Aorta (tissue), 5 donors: ENCODE measurements around the gene ZNRF3. TPM values are rescaled to one million over a fixed set of nuclear protein-coding genes. Genes with fewer than 3 reads are reported as not detected.

Experiments used
- ATAC-seq: fragments of 200-7000 bp; cut with Tn5 transposase; one replicate; pipeline ENCODE4 v1.9.1; 2022; ENCODE audit warnings: moderate library complexity; ENCODE audit not compliant: low FRiP score
- DNase-seq, 2 donors: peaks; one replicate each; pipeline ENCODE4 v3.0.0-alpha.2; 2020
- H3K27ac ChIP-seq, 2 donors: one replicate each; pipeline ENCODE4 v1.5.1; 2013; ENCODE audit warnings: low read length in 2 of 2, mild to moderate bottlenecking in 2 of 2, moderate library complexity in 2 of 2, control low read depth in 1 of 2, inconsistent platforms in 1 of 2, low read depth in 1 of 2
- H3K27me3 ChIP-seq, 2 donors: one replicate each; pipeline ENCODE4 v1.6.1; 2013; ENCODE audit warnings: control low read depth in 1 of 2, low read length in 1 of 2, mild to moderate bottlenecking in 1 of 2, moderate library complexity in 1 of 2; ENCODE audit not compliant: insufficient read depth in 2 of 2, control insufficient read depth in 1 of 2
- H3K36me3 ChIP-seq, 2 donors: one replicate each; pipeline ENCODE4 v1.6.1; 2013; ENCODE audit warnings: control low read depth in 1 of 2, low read length in 1 of 2, mild to moderate bottlenecking in 1 of 2; ENCODE audit not compliant: insufficient read depth in 2 of 2, control insufficient read depth in 1 of 2
- H3K4me1 ChIP-seq, 2 donors: one replicate each; pipeline ENCODE4 v1.6.1; 2013; ENCODE audit warnings: low read length in 2 of 2, control low read depth in 1 of 2, mild to moderate bottlenecking in 1 of 2, moderate library complexity in 1 of 2; ENCODE audit not compliant: insufficient read depth in 2 of 2, control insufficient read depth in 1 of 2
- H3K4me3 ChIP-seq, 2 donors: one replicate each; pipeline ENCODE4 v1.5.1; 2013; ENCODE audit warnings: low read length in 2 of 2, control low read depth in 1 of 2, mild to moderate bottlenecking in 1 of 2
- H3K9me3 ChIP-seq: one replicate; pipeline ENCODE4 v1.6.1; 2013; ENCODE audit warnings: mild to moderate bottlenecking, low read length; ENCODE audit not compliant: control insufficient read depth
- WGBS, 2 donors: extraction: QIAGEN DNeasy Blood & Tissue Kit; methylation state at CpG; one replicate each; pipeline ENCODE4 v1.1.7; 2013; 5-methylcytosine and 5-hydroxymethylcytosine counted together
- intact Hi-C, 2 donors: fragments of 100-400 bp; cut with DNase I; formaldehyde crosslinking; loops; one replicate each; pipeline versions ENCODE4 v1.14.2 to v1.15.0; 2022
- polyA plus RNA-seq, 2 donors: library from polyadenylated mRNA; stranded (reverse); fragments of 200-250 nt; gene quantifications; one replicate each; pipeline ENCODE4 v1.2.3, GENCODE V29; 2013
- total RNA-seq, 2 donors: library from RNA; stranded (reverse); fragmentation: NEBNext Ultra II Directional; extraction: Animal tissue kit (Norgen Biotek cat#: 25700); gene quantifications; one replicate each; pipeline ENCODE4 v1.2.1, GENCODE V29; 2021
- donor health status: healthy with polysubstance abuse.
- donor health status: Bipolar disorder and iron deficiency.
- donor health status: DM: no; HTN: no; CAD: no.
- donor health status: DM: no; HTN: no; CAD: no.
- donor health status: DM: yes; HTN: yes; CAD: no.

The ZNRF3 gene
- total and polyA plus RNA-seq, 4 donors = 1.4 to 11.8 (median 5.0) TPM

GRCh38 chr22:29022101-29022817 is 138.9 kb downstream of the ZNRF3 start:
- Histone ChIP-seq H3K4me3 (no peak overlapping the region), H3K9me3 (no peaks in the 10 kb centered on the region), H3K27me3 (no peaks in the 10 kb centered on the region), H3K27ac (no peak overlapping the region), H3K36me3 (peaks cover 0 to 2% of the 10 kb centered on the region in 2 donors), H3K4me1 (no peaks in the 10 kb centered on the region)
- WGBS, 2 donors = 82 to 89% methylated on average over 6 of the region's 6 CpGs
- DNase-seq (no peak), ATAC-seq (no peak)
- intact Hi-C loops = no loop called here

GRCh38 chr22:29023172-29023796 is 139.9 kb downstream of the ZNRF3 start:
- no peaks in the 10 kb centered on the region for H3K27me3 ChIP-seq
- no peak for ATAC-seq
- H3K9me3 ChIP-seq = no peaks in the 10 kb centered on the region
- DNase-seq = no peak
- no peaks in the 10 kb centered on the region for H3K4me1 ChIP-seq
- 68 to 71% methylated on average over 3 of the region's 3 CpGs for WGBS, 2 donors
- intact Hi-C loops = no loop called here
- no peak overlapping the region for H3K27ac ChIP-seq
- peaks cover 0 to 2% of the 10 kb centered on the region in 2 donors for H3K36me3 ChIP-seq
- no peak overlapping the region for H3K4me3 ChIP-seq

- intact Hi-C loops = no loop called here
- H3K4me3 ChIP-seq = no peak overlapping the region
- ATAC-seq (no peak), DNase-seq (no peak)
- no peaks in the 10 kb centered on the region for H3K4me1 ChIP-seq
- H3K27me3 ChIP-seq = no peaks in the 10 kb centered on the region
- WGBS, 2 donors = 97 to 100% methylated on average over 3 of the region's 3 CpGs
- H3K36me3 ChIP-seq = no peaks in the 10 kb centered on the region
- H3K27ac ChIP-seq = no peak overlapping the region
- H3K9me3 ChIP-seq = no peaks in the 10 kb centered on the region
These were observed 143.2 kb downstream of the ZNRF3 start for GRCh38 chr22:29026579-29026978.

GRCh38 chr22:29028468-29028867 is 145.1 kb downstream of the ZNRF3 start:
- no peaks in the 10 kb centered on the region for H3K36me3 ChIP-seq
- H3K27ac ChIP-seq = no peak overlapping the region
- DNase-seq (no peak), ATAC-seq (no peak)
- peaks cover 0 to 4% of the 10 kb centered on the region in 2 donors for H3K4me1 ChIP-seq
- H3K4me3 ChIP-seq = no peak overlapping the region
- 89 to 92% methylated on average over 4 of the region's 4 CpGs for whole genome bisulfite sequencing, 2 donors
- no peaks in the 10 kb centered on the region for H3K9me3 ChIP-seq
- H3K27me3 ChIP-seq = no peaks in the 10 kb centered on the region
- intact Hi-C loops = no loop called here

GRCh38 chr22:29029202-29030000 is 146.0 kb downstream of the ZNRF3 start:
- ATAC-seq = no peak
- Histone ChIP-seq H3K4me3 (no peak overlapping the region), H3K36me3 (no peaks in the 10 kb centered on the region), H3K4me1 (peaks cover 0 to 4% of the 10 kb centered on the region in 2 donors), H3K9me3 (no peaks in the 10 kb centered on the region), H3K27ac (no peak overlapping the region), H3K27me3 (no peaks in the 10 kb centered on the region)
- intact Hi-C loops = no loop called here
- WGBS, 2 donors = 93% methylated on average over 9 of the region's 9 CpGs
- DNase-seq = no peak

GRCh38 chr22:29030016-29030617 is 146.7 kb downstream of the ZNRF3 start:
- peaks cover 0 to 4% of the 10 kb centered on the region in 2 donors for H3K4me1 ChIP-seq
- 59 to 63% methylated on average over 20 of the region's 20 CpGs for WGBS, 2 donors
- no peak overlapping the region for H3K4me3 ChIP-seq
- no peaks in the 10 kb centered on the region for H3K9me3 ChIP-seq
- H3K27ac ChIP-seq = peak overlapping the region; percentile 18 to 34
- ATAC-seq (no peak), DNase-seq (no peak)
- intact Hi-C loops = loop anchor here (5.0 to 10.0 kb wide), 4 partner anchors 53 to 425 kb away; partner anchors contain the start of gene ZNRF3 (in 1 of the 2)
- no peaks in the 10 kb centered on the region for H3K36me3 ChIP-seq
- no peaks in the 10 kb centered on the region for H3K27me3 ChIP-seq

GRCh38 chr22:29030618-29031226 is 147.3 kb downstream of the ZNRF3 start:
- peaks cover 0 to 4% of the 10 kb centered on the region in 2 donors for H3K4me1 ChIP-seq
- DNase-seq (peak; percentile 83 to 87), ATAC-seq (peak; percentile 84)
- H3K36me3 ChIP-seq = no peaks in the 10 kb centered on the region
- peak overlapping the region; percentile 18 to 44 for H3K27ac ChIP-seq
- H3K4me3 ChIP-seq = no peak overlapping the region
- intact Hi-C loops = loop anchor here (5.0 to 10.0 kb wide), 4 partner anchors 53 to 426 kb away; partner anchors contain the start of gene ZNRF3 (in 1 of the 2)
- WGBS, 2 donors = 4 to 6% methylated on average over 32 of the region's 32 CpGs
- H3K9me3 ChIP-seq = no peaks in the 10 kb centered on the region
- H3K27me3 ChIP-seq = no peaks in the 10 kb centered on the region
